ENCODE results near the gene ATG14. TPM values are rescaled to one million over a fixed set of nuclear protein-coding genes. Genes with fewer than 3 reads are reported as not detected.

Gene ATG14
- total and polyA plus RNA-seq, 2 of the 8 experiments (the other 6 are each of a cell fraction or from before 2014, with no cell fraction given), result 4.9 to 10.8 TPM

GRCh38 chr14:55398679-55399078 lies 13.0 kb downstream of the ATG14 start:
- Histone ChIP-seq H3K14ac (ENCODE audit: insufficient read length) (no peak overlapping the region), H3K4ac (replicated peaks; ENCODE audit: insufficient read length, low read depth, low read length) (no peak overlapping the region), H4K91ac (replicated peaks; ENCODE audit: insufficient read length, low read length) (no peak overlapping the region), H3K9ac (replicated peaks in 1 of 4; ENCODE audit: extremely low read depth in 1 of 4, low read depth in 3 of 4, low read length in 3 of 4) (no peak overlapping the region), H4K8ac (ENCODE audit: extremely low read depth, insufficient read depth, low read length) (no peak overlapping the region), H3K56ac (replicated peaks; ENCODE audit: insufficient read length, low read depth, low read length) (no peak overlapping the region), H3K9me3 (ENCODE audit: insufficient read depth in 2 of 2, low read depth in 1 of 2, low read length in 1 of 2) (no peaks in the 10 kb centered on the region), H2BK20ac (ENCODE audit: low read length) (no peak overlapping the region), H2AK5ac (ENCODE audit: low read depth, low read length) (no peak overlapping the region), H4K20me1 (replicated peaks in 1 of 2; ENCODE audit: control insufficient read depth in 1 of 2, insufficient read depth in 2 of 2, low read length in 2 of 2) (no peaks in the 10 kb centered on the region), H3K79me1 (ENCODE audit: low read depth, low read length) (peaks cover 6% of the 10 kb centered on the region), H3K18ac (ENCODE audit: extremely low read depth, low read length) (no peak overlapping the region), H3K23me2 (ENCODE audit: low read depth, low read length) (no peaks in the 10 kb centered on the region), H3K36me3 (ENCODE audit: control insufficient read depth in 2 of 4, insufficient read depth in 4 of 4, low read length in 3 of 4) (peaks cover 0 to 9% (median 2%) of the 10 kb centered on the region in 4 experiments; a peak in 2 of 8 replicates), H2BK12ac (ENCODE audit: low read depth, low read length) (no peak overlapping the region), H2BK5ac (ENCODE audit: low read depth, low read length) (no peak overlapping the region), H3K4me2 (ENCODE audit: insufficient read depth in 1 of 2, low read depth in 2 of 2, low read length in 2 of 2) (no peak overlapping the region), H3K27ac (ENCODE audit: low read depth, low read length) (no peak overlapping the region), H3K4me1 (replicated peaks in 1 of 4; ENCODE audit: control insufficient read depth in 3 of 4, insufficient read depth in 4 of 4, low read length in 3 of 4) (no peaks in the 10 kb centered on the region), H3K4me3 (ENCODE audit: extremely low read depth in 1 of 4, insufficient read depth in 2 of 4, low read depth in 3 of 4, low read length in 4 of 4) (no peak overlapping the region), H3K79me2 (ENCODE audit: control insufficient read depth in 1 of 2, insufficient read depth in 2 of 2, low read length in 2 of 2) (peaks cover 4 to 41% of the 10 kb centered on the region in 2 experiments), H2BK15ac (ENCODE audit: low read length) (no peak overlapping the region), H2BK120ac (replicated peaks; ENCODE audit: low read depth, low read length) (no peak overlapping the region), H4K5ac (ENCODE audit: insufficient read length, low read depth, low read length) (no peak overlapping the region), H3K27me3 (replicated peaks in 1 of 4; ENCODE audit: control insufficient read depth in 3 of 4, extremely low read depth in 1 of 4, insufficient read depth in 3 of 4, low read length in 3 of 4) (no peaks in the 10 kb centered on the region), H2AFZ (ENCODE audit: low read length) (no peak overlapping the region), H3K23ac (ENCODE audit: insufficient read length) (no peak overlapping the region)
- FAIRE-seq (no peak), DNase-seq (ENCODE audit: low read depth in 1 of 2, low spot score in 2 of 2) (no peak)
- ChIA-PET POLR2A (ENCODE audit: partially characterized antibody) (no interaction called here), CTCF (ENCODE audit: partially characterized antibody) (no interaction called here)
- WGBS, 2 experiments (ENCODE audit: extremely low coverage in 1 of 2, insufficient coverage in 1 of 2, insufficient read length in 1 of 2, insufficient replicate concordance in 2 of 2, low coverage in 1 of 2, low lambda C conversion rate in 2 of 2, missing lambda C conversion rate in 1 of 2), result 88% methylated on average over 5 of the region's 5 CpGs; no CpG with 5 or more reads in 1 of the 2 experiments
- TF ChIP-seq SP1 (IDR thresholded peaks at IDR 0.05; ENCODE audit: low read depth, low read length) (no peak), PHF8 (conservative IDR thresholded peaks at IDR 0.05; ENCODE audit: low read depth, low read length) (no peak), SP4 (IDR thresholded peaks at IDR 0.05; ENCODE audit: low read length) (no peak), CBX8 (IDR thresholded peaks at IDR 0.05; ENCODE audit: borderline replicate concordance, low read depth, low read length) (no peak), JUND (IDR thresholded peaks at IDR 0.05; ENCODE audit: low read length) (no peak), GABPA (IDR thresholded peaks at IDR 0.05; ENCODE audit: borderline replicate concordance, insufficient read depth, low read length) (no peak), YY1 (IDR thresholded peaks at IDR 0.05; ENCODE audit: low read depth, low read length) (no peak), NANOG (IDR thresholded peaks at IDR 0.05; ENCODE audit: insufficient read depth, low read depth, low read length, poor library complexity, severe bottlenecking) (no peak), JUN (IDR thresholded peaks at IDR 0.05; ENCODE audit: low read depth, low read length) (no peak), NRF1 (IDR thresholded peaks at IDR 0.05; ENCODE audit: low read depth, low read length) (no peak), BACH1 (IDR thresholded peaks at IDR 0.05; ENCODE audit: low read length) (no peak), TAF1 (IDR thresholded peaks at IDR 0.05; ENCODE audit: low read depth, low read length) (no peak), CREB1 (IDR thresholded peaks at IDR 0.05) (no peak)
- TF ChIP-seq, protein P1, sequence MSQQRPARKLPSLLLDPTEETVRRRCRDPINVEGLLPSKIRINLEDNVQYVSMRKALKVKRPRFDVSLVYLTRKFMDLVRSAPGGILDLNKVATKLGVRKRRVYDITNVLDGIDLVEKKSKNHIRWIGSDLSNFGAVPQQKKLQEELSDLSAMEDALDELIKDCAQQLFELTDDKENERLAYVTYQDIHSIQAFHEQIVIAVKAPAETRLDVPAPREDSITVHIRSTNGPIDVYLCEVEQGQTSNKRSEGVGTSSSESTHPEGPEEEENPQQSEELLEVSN (IDR thresholded peaks at IDR 0.05), result no peak
- TF ChIP-seq, protein P2, sequence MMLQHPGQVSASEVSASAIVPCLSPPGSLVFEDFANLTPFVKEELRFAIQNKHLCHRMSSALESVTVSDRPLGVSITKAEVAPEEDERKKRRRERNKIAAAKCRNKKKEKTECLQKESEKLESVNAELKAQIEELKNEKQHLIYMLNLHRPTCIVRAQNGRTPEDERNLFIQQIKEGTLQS (IDR thresholded peaks at IDR 0.05; ENCODE audit: insufficient read depth, low read depth, low read length), result no peak

All from H1 (cell line).